ENCODE results near the gene RPL13. TPM values are rescaled to one million over a fixed set of nuclear protein-coding genes. Genes with fewer than 3 reads are reported as not detected.

RPL13 gene
- total RNA-seq, 2 experiments from 2014 or later: 3,056 to 3,151 TPM

DNA sequence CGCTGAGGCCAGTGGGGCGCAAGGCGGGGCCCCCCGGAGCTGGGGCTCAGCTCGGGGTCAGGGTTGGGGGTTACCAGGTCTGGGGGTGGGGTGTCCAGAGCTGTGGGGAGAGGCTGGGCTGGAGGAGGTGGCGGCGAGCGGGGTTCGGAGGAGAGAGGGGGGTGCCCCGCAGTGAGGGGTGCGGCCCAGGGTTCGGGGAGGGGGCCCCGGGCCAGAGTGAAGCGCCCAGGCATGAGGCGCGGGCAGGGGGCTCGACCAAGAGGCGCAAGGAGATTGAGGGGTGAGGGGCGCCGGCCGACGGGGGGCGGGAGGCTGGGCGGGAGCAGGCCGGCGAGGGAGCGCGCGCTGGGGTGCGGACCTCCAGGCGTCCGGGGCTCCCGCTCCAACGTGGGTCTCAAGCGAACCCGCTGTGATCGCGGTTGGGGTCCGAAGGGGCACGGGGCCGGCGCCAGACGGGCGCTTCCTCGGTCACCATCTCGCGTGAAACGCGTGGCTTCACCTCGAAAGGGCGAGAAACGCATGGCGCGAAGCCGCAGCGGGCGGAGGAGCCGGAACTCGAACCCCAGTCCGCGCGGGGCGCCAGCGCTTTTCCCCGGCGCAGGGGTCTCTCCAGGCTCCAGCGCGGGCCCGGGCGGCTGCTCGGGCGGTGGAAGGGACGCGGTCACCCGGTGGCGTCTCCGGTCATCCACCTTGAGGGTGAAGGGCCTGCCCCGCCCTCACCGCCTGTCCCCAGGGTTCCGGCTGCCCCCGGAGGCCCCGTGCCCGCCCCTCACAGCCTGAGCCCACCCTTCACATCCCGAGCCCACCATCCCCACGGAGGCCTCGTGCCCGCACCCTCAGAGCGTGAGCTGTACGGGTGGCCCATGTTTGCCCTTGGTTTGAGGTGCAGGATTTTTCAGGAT, 15.9 kb downstream of the RPL13 start:
- DNase-seq: no peak
- ChIA-PET CTCF (interaction anchor here (0.7 to 1.5 kb wide), 7 partner anchors 11 to 284 kb away, joined by 3 to 5 read pairs (median 4); no protein-coding TSS in a partner anchor), POLR2A (interaction anchor here (0.5 to 1.8 kb wide), 4 partner anchors 11 to 289 kb away, joined by 3 to 5 read pairs (median 4); no protein-coding TSS in a partner anchor)
- Mint-ChIP-seq H3K27ac (no peak overlapping the region), H3K4me3 (peak overlapping the region; percentile 31), H3K27me3 (peaks cover 10% of the 10 kb centered on the region), H3K36me3 (ENCODE audit: low read depth) (peaks cover 2% of the 10 kb centered on the region), H3K4me1 (ENCODE audit: low read depth) (peaks cover 8% of the 10 kb centered on the region), H3K9me3 (no peaks in the 10 kb centered on the region)
- ATAC-seq: no peak
- intact Hi-C loops (cut with micrococcal nuclease): loop anchor here (5.0 kb wide), 1 partner anchor 66 kb away; no protein-coding TSS in a partner anchor
- TF ChIP-seq, protein P1, sequence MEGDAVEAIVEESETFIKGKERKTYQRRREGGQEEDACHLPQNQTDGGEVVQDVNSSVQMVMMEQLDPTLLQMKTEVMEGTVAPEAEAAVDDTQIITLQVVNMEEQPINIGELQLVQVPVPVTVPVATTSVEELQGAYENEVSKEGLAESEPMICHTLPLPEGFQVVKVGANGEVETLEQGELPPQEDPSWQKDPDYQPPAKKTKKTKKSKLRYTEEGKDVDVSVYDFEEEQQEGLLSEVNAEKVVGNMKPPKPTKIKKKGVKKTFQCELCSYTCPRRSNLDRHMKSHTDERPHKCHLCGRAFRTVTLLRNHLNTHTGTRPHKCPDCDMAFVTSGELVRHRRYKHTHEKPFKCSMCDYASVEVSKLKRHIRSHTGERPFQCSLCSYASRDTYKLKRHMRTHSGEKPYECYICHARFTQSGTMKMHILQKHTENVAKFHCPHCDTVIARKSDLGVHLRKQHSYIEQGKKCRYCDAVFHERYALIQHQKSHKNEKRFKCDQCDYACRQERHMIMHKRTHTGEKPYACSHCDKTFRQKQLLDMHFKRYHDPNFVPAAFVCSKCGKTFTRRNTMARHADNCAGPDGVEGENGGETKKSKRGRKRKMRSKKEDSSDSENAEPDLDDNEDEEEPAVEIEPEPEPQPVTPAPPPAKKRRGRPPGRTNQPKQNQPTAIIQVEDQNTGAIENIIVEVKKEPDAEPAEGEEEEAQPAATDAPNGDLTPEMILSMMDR (IDR thresholded peaks at IDR 0.05): no peak

DNA sequence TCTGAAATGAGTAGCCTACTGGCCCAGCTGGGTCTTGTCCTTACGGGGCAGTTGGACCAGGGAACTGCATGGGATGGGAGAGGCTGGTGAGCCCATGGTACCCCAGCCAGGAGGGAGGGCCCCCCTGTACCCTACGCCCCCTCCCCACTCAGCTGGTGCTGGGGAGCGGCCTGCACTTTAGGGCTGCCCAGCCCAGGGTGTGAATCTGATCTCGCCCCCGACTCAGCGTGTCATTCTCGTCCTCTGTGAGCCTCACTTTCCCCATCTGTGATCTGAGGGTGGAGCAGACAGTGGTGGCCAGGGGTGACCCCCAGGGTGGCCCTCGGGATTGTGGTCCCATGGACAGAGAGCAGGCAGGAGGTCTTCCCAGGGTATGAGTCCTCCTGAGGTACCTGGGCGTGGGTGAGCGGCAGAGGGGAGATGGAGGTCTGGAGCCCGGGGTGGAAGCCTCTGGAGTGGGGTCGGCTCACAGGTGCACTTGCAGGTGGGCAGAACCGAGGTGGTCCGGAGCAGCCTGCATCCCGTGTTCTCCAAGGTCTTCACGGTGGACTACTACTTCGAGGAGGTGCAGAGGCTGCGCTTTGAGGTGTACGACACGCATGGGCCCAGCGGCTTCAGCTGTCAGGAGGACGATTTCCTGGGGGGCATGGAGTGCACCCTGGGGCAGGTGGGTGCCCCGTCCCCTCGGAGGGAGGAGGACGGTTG, 16.7 kb downstream of the RPL13 start:
- intact Hi-C loops (cut with micrococcal nuclease): loop anchor here (5.0 kb wide), 1 partner anchor 65 kb away; no protein-coding TSS in a partner anchor
- Mint-ChIP-seq H3K27me3 (peaks cover 10% of the 10 kb centered on the region), H3K4me1 (ENCODE audit: low read depth) (peaks cover 3% of the 10 kb centered on the region), H3K4me3 (peak overlapping the region; percentile 31), H3K9me3 (no peaks in the 10 kb centered on the region), H3K36me3 (ENCODE audit: low read depth) (peaks cover 2% of the 10 kb centered on the region), H3K27ac (no peak overlapping the region)
- POLR2A ChIA-PET: interaction anchor here (0.8 to 1.8 kb wide), 3 partner anchors 11 to 16 kb away, joined by 3 to 5 read pairs (median 3); no protein-coding TSS in a partner anchor
- no peak for DNase-seq
- no peak for ATAC-seq
- CTCF ChIA-PET: no interaction called here
- TF ChIP-seq, protein P1 (IDR thresholded peaks at IDR 0.05): no peak

DNA sequence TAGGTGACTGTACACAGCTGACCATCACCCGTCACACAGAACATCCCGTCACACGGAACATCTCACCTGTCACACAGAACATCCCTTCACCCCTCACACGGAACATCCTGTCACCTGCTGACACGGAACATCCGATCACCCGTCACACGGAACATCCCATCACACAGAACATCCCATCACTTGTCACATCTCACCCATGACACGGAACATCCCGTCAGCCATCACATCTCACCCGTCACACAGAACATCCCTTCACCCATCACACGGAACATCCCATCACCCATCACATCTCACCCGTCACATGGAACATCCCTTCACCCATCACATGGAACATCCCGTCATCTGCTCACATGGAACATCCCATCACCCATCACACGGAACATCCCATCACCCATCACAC, 18.9 kb downstream of the RPL13 start:
- no peaks in the 10 kb centered on the region for H3K9me3 Mint-ChIP-seq
- TF ChIP-seq, protein P1 (IDR thresholded peaks at IDR 0.05): no peak
- H3K4me3 Mint-ChIP-seq: no peak overlapping the region
- peaks cover 2% of the 10 kb centered on the region for H3K36me3 Mint-ChIP-seq (ENCODE audit: low read depth)
- DNase-seq (no peak), ATAC-seq (no peak)
- POLR2A ChIA-PET: no interaction called here
- intact Hi-C loops (cut with micrococcal nuclease): loop anchor here (5.0 kb wide), 1 partner anchor 63 kb away; no protein-coding TSS in a partner anchor
- H3K27me3 Mint-ChIP-seq: peaks cover 2% of the 10 kb centered on the region
- CTCF ChIA-PET: no interaction called here
- H3K27ac Mint-ChIP-seq: no peak overlapping the region
- H3K4me1 Mint-ChIP-seq (ENCODE audit: low read depth): no peaks in the 10 kb centered on the region

DNA sequence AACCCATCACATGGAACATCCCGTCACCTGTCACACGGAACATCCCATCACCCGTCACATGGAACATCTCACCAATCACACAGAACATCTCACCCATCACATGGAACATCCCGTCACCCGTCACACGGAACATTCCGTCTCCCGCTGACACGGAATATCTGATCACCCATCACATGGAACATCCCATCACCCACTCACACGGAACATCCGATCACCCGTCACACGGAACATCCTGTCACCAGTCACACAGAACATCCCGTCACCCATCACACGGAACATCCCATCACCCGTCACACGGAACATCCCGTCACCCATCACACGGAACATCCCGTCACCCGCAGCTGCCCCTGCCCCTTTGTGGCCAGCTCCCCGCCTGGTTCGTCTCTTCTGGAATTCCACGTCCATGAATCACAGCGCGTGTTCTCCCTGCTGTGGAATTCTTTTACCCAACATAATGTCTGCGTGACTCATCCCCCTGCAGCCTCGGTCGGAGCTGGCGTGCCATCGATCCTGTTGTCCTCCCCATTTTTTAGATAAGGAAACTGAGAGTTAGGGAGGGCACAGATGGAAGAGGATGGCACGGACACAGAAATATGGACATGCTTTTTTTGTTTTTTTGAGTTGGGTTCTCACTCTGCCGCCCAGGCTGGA, 20.7 kb downstream of the RPL13 start:
- no peaks in the 10 kb centered on the region for H3K4me1 Mint-ChIP-seq (ENCODE audit: low read depth)
- no peak overlapping the region for H3K4me3 Mint-ChIP-seq
- ChIA-PET POLR2A (no interaction called here), CTCF (no interaction called here)
- H3K27ac Mint-ChIP-seq: no peak overlapping the region
- TF ChIP-seq, protein P1 (IDR thresholded peaks at IDR 0.05): no peak
- H3K27me3 Mint-ChIP-seq: peaks cover 2% of the 10 kb centered on the region
- H3K9me3 Mint-ChIP-seq: no peaks in the 10 kb centered on the region
- intact Hi-C loops (cut with micrococcal nuclease): no loop called here
- DNase-seq (no peak), ATAC-seq (no peak)
- peaks cover 2% of the 10 kb centered on the region for H3K36me3 Mint-ChIP-seq (ENCODE audit: low read depth)
